Measurements from ENCODE around the gene ANXA3.

DNA sequence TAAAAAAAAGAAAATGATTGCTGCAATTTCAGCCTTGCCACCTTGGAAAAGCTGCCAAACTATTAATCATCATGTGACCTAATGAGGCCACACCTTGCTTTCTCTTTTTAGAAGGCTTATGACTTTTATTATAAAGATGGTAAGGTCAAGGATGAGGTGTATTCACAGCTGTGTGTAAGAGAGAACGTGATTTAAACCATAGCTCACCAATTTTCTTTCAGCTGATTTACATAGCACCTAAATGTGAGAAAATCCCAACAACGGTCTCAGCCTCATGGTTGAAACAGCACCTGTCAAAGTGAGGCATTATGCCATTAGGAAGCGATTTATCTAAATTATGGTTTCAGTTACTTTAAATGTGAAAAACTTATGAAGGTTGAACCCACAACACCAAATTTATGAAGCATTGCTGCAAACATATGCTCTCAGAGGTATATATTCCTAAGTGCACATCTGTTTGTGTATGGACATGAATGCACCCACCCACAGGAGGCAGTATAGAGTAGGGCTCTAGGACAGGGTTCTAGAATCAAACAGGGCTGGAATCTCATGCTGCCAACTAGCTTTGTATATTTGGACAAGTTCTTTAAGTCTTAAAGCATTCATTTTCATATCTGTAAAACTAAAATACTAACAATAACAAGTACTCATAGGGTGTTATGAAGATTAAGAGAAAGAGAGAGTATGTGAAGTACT is 40.7 kb downstream of the ANXA3 start:
- TF ChIP-seq, protein P1, sequence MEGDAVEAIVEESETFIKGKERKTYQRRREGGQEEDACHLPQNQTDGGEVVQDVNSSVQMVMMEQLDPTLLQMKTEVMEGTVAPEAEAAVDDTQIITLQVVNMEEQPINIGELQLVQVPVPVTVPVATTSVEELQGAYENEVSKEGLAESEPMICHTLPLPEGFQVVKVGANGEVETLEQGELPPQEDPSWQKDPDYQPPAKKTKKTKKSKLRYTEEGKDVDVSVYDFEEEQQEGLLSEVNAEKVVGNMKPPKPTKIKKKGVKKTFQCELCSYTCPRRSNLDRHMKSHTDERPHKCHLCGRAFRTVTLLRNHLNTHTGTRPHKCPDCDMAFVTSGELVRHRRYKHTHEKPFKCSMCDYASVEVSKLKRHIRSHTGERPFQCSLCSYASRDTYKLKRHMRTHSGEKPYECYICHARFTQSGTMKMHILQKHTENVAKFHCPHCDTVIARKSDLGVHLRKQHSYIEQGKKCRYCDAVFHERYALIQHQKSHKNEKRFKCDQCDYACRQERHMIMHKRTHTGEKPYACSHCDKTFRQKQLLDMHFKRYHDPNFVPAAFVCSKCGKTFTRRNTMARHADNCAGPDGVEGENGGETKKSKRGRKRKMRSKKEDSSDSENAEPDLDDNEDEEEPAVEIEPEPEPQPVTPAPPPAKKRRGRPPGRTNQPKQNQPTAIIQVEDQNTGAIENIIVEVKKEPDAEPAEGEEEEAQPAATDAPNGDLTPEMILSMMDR (IDR thresholded peaks at IDR 0.05; ENCODE audit: extremely low read depth in 1 of 2, insufficient read depth in 1 of 2, low read depth in 1 of 2, low read length in 2 of 2), result no peak
- TF ChIP-seq EZH2 (IDR thresholded peaks at IDR 0.05; ENCODE audit: borderline replicate concordance, low read depth, low read length, severe bottlenecking), result no peak
- TF ChIP-seq MYC (IDR thresholded peaks at IDR 0.05; ENCODE audit: low read depth, low read length), result no peak
- TF ChIP-seq POLR2A (IDR thresholded peaks at IDR 0.05; ENCODE audit: low read depth, low read length), result no peak
- TF ChIP-seq, protein P2, sequence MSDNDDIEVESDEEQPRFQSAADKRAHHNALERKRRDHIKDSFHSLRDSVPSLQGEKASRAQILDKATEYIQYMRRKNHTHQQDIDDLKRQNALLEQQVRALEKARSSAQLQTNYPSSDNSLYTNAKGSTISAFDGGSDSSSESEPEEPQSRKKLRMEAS (IDR thresholded peaks at IDR 0.05; ENCODE audit: insufficient read depth, insufficient read length), result no peak
